Caco-2 (cell line): Measurements from ENCODE around the gene MAPKAP1. TPM values are rescaled to one million over a fixed set of nuclear protein-coding genes. Genes with fewer than 3 reads are reported as not detected.
A peak's percentile ranks its signal among the peaks of the same experiment; 100 is the strongest.

Experiments
- BruUV-seq: library from RNA; stranded (reverse); fragments of 400-500 nt; replicated peaks from 2 replicates; lab custom pipeline; 2021; lab: Mats Ljungman, UMichigan
- CTCF ChIA-PET: fragments of 300-600 bp; sonication (Branson Sonifier 250); formaldehyde crosslinking; loops from one replicate; lab custom pipeline; 2022; ENCODE audit warnings: antibody characterized with exemption; lab: Charles Lee
- POLR2A ChIA-PET: fragments of 300-600 bp; sonication (Branson Sonifier 250); formaldehyde crosslinking; loops from one replicate; lab custom pipeline; 2022; ENCODE audit warnings: antibody characterized with exemption; lab: Charles Lee
- DNase-seq, 2 experiments: peaks; one replicate each; pipeline versions ENCODE4 v3.0.0 to v3.0.0-alpha.2; 2020 to 2022
- H3K27me3 ChIP-seq: replicated peaks from 2 replicates; pipeline ENCODE4 v1.6.0; 2011; ENCODE audit warnings: low read length; ENCODE audit not compliant: control insufficient read depth, insufficient read depth
- H3K36me3 ChIP-seq: 2 replicates; pipeline ENCODE4 v1.5.1; 2011; ENCODE audit warnings: low read length; ENCODE audit not compliant: control insufficient read depth, insufficient read depth
- H3K4me1 ChIP-seq: fragments of 250-450 bp; sonication (Bioruptor Pico); 2 replicates; pipeline ENCODE4 v1.5.1; 2020; ENCODE audit warnings: mild to moderate bottlenecking
- H3K4me3 ChIP-seq: 2 replicates; pipeline ENCODE4 v1.5.1; 2011; ENCODE audit warnings: low read depth, mild to moderate bottlenecking, control low read depth, low read length
- H3K9me3 ChIP-seq: fragments of 250-450 bp; sonication (Bioruptor Pico); 2 replicates; pipeline ENCODE4 v1.5.1; 2020; ENCODE audit warnings: mild to moderate bottlenecking, moderate library complexity
- H3K27ac Mint-ChIP-seq: one replicate; pipeline ENCODE4 v1.8.0; 2022; ENCODE audit warnings: mixed read lengths; ENCODE audit not compliant: unreplicated experiment
- H3K27me3 Mint-ChIP-seq: one replicate; pipeline ENCODE4 v1.8.0; 2022; ENCODE audit warnings: mixed read lengths; ENCODE audit not compliant: insufficient read depth, unreplicated experiment
- H3K36me3 Mint-ChIP-seq: one replicate; pipeline ENCODE4 v1.8.0; 2022; ENCODE audit warnings: mild to moderate bottlenecking, mixed read lengths; ENCODE audit not compliant: insufficient read depth, unreplicated experiment
- H3K4me1 Mint-ChIP-seq: one replicate; pipeline ENCODE4 v1.8.0; 2022; ENCODE audit warnings: low read depth, mixed read lengths; ENCODE audit not compliant: unreplicated experiment
- H3K4me3 Mint-ChIP-seq: one replicate; pipeline ENCODE4 v1.8.0; 2022; ENCODE audit warnings: mild to moderate bottlenecking, moderate library complexity, mixed read lengths; ENCODE audit not compliant: unreplicated experiment
- H3K9me3 Mint-ChIP-seq: one replicate; pipeline ENCODE4 v1.8.0; 2022; ENCODE audit warnings: mixed read lengths; ENCODE audit not compliant: unreplicated experiment
- intact Hi-C: fragments of 100-400 bp; cut with micrococcal nuclease; formaldehyde crosslinking; loops from one replicate; pipeline ENCODE4 v1.10.0; 2022; ENCODE audit not compliant: unreplicated experiment
- total RNA-seq: library from RNA; stranded (reverse); gene quantifications from 2 replicates; pipeline ENCODE4 v1.2.3, GENCODE V29; 2022
- TF ChIP-seq, protein P1 (sequence below), 2 experiments: fragments of 200-600 bp in 1 of 2; IDR thresholded peaks; 1 replicate in 1 of 2; 2 replicates in 1 of 2; pipeline versions ENCODE4 v1.5.1 to v1.8.0; 2011 to 2022; ENCODE audit warnings: antibody characterized with exemption in 1 of 2, control low read depth in 1 of 2, inconsistent platforms in 1 of 2, low read depth in 1 of 2, low read length in 1 of 2, mild to moderate bottlenecking in 1 of 2, moderate library complexity in 1 of 2; ENCODE audit not compliant: insufficient read depth in 1 of 2, severe bottlenecking in 1 of 2, unreplicated experiment in 1 of 2

The MAPKAP1 gene
- total RNA-seq, 1 experiment from 2014 or later = 70.0 TPM

DNA sequence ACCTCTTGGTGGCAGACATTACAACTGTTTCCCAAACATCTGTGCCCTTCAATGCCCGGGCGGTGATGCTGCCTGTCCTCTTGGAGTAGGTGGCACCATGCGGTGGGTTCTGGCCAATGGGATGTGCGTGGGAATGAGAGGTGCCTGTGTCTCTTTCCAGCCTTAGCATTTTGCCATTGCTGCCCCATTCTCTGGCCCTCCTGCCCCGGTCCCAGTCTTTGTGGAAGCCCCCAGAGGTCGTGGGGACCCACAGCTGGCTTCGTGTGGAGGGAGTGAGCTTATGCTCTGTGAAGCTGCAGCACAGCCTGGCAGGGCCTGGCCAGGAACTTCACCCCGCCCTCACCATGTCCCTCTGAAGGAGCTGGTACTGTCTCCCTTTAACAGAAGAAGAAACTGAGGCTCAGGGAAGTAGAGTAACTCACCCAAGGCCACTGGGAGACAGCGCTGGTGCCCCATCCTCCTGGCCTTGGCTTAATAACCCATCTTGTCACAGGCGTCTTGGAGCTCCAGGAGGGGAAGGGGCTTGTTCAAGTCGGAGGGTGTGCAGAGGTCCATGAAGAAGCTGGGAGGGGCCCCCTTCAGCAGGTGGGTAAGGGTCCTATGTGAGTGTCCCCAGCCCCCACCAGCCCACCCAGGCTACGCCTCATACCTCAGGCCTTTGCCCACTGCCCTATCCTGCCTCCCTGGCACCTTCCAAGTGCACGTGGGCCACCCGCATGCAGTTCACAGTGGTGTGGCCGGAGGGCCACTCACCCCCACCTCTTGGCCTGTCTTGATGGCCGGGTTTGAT is 271.8 kb downstream of the MAPKAP1 start:
- H3K27ac Mint-ChIP-seq = no peak overlapping the region
- Histone ChIP-seq H3K36me3 (no peaks in the 10 kb centered on the region), H3K27me3 (no peaks in the 10 kb centered on the region), H3K4me1 (no peaks in the 10 kb centered on the region), H3K9me3 (no peaks in the 10 kb centered on the region), H3K4me3 (no peak overlapping the region)
- H3K27me3 Mint-ChIP-seq = no peaks in the 10 kb centered on the region
- DNase-seq = no peak
- ChIA-PET POLR2A (interaction anchor here (0.6 kb wide), 1 partner anchor 57 kb away, joined by 3 read pairs; no protein-coding TSS in a partner anchor), CTCF (no interaction called here)
- no peaks in the 10 kb centered on the region for H3K4me1 Mint-ChIP-seq
- intact Hi-C loops = no loop called here
- H3K4me3 Mint-ChIP-seq = no peak overlapping the region
- BruUV-seq = no TSS peak
- TF ChIP-seq, protein P1, sequence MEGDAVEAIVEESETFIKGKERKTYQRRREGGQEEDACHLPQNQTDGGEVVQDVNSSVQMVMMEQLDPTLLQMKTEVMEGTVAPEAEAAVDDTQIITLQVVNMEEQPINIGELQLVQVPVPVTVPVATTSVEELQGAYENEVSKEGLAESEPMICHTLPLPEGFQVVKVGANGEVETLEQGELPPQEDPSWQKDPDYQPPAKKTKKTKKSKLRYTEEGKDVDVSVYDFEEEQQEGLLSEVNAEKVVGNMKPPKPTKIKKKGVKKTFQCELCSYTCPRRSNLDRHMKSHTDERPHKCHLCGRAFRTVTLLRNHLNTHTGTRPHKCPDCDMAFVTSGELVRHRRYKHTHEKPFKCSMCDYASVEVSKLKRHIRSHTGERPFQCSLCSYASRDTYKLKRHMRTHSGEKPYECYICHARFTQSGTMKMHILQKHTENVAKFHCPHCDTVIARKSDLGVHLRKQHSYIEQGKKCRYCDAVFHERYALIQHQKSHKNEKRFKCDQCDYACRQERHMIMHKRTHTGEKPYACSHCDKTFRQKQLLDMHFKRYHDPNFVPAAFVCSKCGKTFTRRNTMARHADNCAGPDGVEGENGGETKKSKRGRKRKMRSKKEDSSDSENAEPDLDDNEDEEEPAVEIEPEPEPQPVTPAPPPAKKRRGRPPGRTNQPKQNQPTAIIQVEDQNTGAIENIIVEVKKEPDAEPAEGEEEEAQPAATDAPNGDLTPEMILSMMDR (IDR thresholded peaks at IDR 0.05; ENCODE audit: insufficient read depth in 1 of 2, low read depth in 1 of 2, low read length in 1 of 2, severe bottlenecking in 1 of 2, unreplicated experiment in 1 of 2) = no peak
- peaks cover 12% of the 10 kb centered on the region for H3K36me3 Mint-ChIP-seq
- no peaks in the 10 kb centered on the region for H3K9me3 Mint-ChIP-seq

DNA sequence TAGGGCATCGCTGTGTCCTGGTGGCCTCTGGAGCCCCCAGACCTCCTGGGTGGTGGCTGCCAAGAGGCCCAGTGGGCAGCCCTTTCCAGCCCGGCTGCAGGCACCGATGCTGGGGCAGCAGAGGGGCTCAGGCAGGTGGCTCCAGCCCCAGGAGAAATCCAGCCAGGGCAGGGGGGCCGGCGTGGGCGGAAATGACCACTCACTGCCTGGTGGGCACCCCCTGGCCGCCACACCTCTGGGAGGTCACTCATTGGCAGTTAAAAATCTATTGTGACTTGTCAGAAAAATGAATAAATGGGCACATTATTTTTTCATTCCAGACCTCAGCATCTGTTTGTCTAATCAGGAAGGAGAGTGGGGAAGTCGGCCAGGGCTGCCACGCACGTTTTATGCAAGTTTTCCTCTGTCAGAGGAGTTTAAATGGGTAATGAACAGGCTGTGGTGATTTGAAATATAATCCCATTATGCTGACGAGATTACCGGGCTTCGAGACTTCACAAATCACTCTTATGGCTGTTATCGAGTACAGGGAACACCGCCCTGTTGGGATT is 273.5 kb downstream of the MAPKAP1 start:
- Histone ChIP-seq H3K36me3 (no peaks in the 10 kb centered on the region), H3K4me3 (no peak overlapping the region), H3K4me1 (no peaks in the 10 kb centered on the region), H3K27me3 (no peaks in the 10 kb centered on the region), H3K9me3 (no peaks in the 10 kb centered on the region)
- BruUV-seq = no TSS peak
- Mint-ChIP-seq H3K27ac (no peak overlapping the region), H3K27me3 (no peaks in the 10 kb centered on the region), H3K4me3 (no peak overlapping the region), H3K36me3 (peaks cover 6% of the 10 kb centered on the region), H3K9me3 (no peaks in the 10 kb centered on the region), H3K4me1 (no peaks in the 10 kb centered on the region)
- ChIA-PET POLR2A (no interaction called here), CTCF (no interaction called here)
- TF ChIP-seq, protein P1 (IDR thresholded peaks at IDR 0.05; ENCODE audit: insufficient read depth in 1 of 2, low read depth in 1 of 2, low read length in 1 of 2, severe bottlenecking in 1 of 2, unreplicated experiment in 1 of 2) = no peak
- DNase-seq = peak in 1 of 2 experiments; percentile 12
- intact Hi-C loops = no loop called here

DNA sequence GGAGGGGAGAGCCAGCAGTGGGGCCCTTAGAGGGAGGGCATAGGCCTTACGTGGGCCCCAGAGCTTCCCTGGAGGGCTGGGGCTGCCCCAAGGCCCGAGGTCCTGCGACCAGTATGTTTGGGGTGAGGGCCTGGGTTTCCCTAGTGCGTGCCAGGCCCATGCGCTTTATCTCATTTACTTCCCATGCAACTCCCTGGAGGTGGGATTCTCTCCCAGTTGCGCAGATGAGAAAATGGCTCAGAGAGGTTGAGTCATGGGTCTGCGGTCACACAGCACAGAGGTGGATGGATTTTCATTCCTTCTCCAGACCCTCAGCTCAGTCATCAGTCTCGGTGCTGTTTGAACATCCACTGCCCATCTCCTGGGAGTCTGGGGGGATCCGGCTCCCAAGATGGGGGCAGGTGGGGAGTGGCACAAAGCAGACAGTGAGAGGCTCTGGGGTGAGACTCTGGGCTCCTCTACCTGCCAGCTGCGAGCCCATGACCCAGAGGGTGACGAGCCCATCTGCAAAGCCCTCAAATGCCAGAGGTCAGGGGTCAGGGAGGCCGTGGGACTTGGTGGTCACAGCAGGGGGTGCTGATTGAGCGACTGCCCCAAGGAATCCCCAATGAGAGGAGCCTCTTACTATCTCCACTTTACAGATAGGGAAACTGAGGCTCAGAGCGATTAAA is 274.2 kb downstream of the MAPKAP1 start:
- no peaks in the 10 kb centered on the region for H3K4me1 ChIP-seq
- Mint-ChIP-seq H3K4me3 (no peak overlapping the region), H3K9me3 (no peaks in the 10 kb centered on the region), H3K4me1 (no peaks in the 10 kb centered on the region), H3K27ac (no peak overlapping the region), H3K36me3 (peaks cover 6% of the 10 kb centered on the region), H3K27me3 (no peaks in the 10 kb centered on the region)
- no peak overlapping the region for H3K4me3 ChIP-seq
- TF ChIP-seq, protein P1 (IDR thresholded peaks at IDR 0.05; ENCODE audit: insufficient read depth in 1 of 2, low read depth in 1 of 2, low read length in 1 of 2, severe bottlenecking in 1 of 2, unreplicated experiment in 1 of 2) = no peak
- intact Hi-C loops = no loop called here
- DNase-seq = peak in 1 of 2 experiments; percentile 16
- ChIA-PET POLR2A (no interaction called here), CTCF (no interaction called here)
- H3K36me3 ChIP-seq = no peaks in the 10 kb centered on the region
- no TSS peak for BruUV-seq
- H3K9me3 ChIP-seq = no peaks in the 10 kb centered on the region
- no peaks in the 10 kb centered on the region for H3K27me3 ChIP-seq
